Prostate gland (tissue), 1 donor: ENCODE data around the gene TAF11.

Experiments
- POLR2A ChIP-seq: fragments of 450-650 bp; IDR thresholded peaks from one replicate; pipeline ENCODE4 v1.6.1; 2016; ENCODE audit warnings: antibody characterized with exemption, mild to moderate bottlenecking
- POLR2AphosphoS5 ChIP-seq: sonication (generic); formaldehyde crosslinking; IDR thresholded peaks from one replicate; pipeline ENCODE4 v1.6.1; 2017; ENCODE audit warnings: antibody characterized with exemption

DNA sequence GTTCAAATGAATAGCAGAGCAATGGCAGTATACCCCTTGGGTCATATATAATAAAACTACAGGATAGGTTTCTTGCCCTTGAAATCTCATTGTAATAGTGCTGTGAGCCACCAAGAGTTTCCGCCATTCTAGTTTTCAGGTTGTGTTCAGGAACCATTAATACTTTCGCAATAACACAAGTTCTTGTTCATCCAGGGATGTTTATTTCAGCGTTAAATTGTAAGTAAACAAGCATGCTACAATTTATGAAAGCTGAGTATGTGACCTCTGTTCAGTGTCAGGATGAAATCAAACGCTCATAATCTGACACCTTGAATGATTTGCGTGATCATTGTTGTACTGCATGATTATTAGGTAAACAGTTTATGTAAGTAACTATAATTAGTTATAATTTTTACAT is 24.0 kb upstream of the TAF11 start:
- TF ChIP-seq POLR2A (no peak), POLR2AphosphoS5 (no peak)
